AG10803 (cell line): ENCODE data around the gene ZFYVE28.

ENCODE experiments used
- DNase-seq: peaks from one replicate; pipeline ENCODE4 v3.0.0; 2010; ENCODE audit warnings: low read depth
- H3K4me3 ChIP-seq: 2 replicates; pipeline ENCODE4 v1.5.1; 2011; ENCODE audit warnings: mild to moderate bottlenecking, low read length, control low read depth
- CTCF ChIP-seq: conservative IDR thresholded peaks from 2 replicates; pipeline ENCODE4 v1.5.1; 2011; ENCODE audit warnings: mild to moderate bottlenecking, low read length, control low read depth, inconsistent platforms

Gene ZFYVE28

GRCh38 chr4:2418650-2419571 lies 466 bp upstream of the ZFYVE28 start, which contains the start of gene CFAP99:
Gene CFAP99, plus strand, starts transcription at chr4:2418955.
- TF ChIP-seq CTCF, result peak; percentile 8; the same call in 1 of the 2 replicates
- peak; percentile 92 for DNase-seq
- H3K4me3 ChIP-seq, result peak within 1 kb of the TSS; percentile 63

GRCh38 chr4:2417226-2417764 lies 1.1 kb downstream of the ZFYVE28 start:
- no peak for DNase-seq
- peak overlapping the region; percentile 63 for H3K4me3 ChIP-seq
- TF ChIP-seq CTCF, result no peak

- H3K4me3 ChIP-seq, result peak overlapping the region; percentile 63
- TF ChIP-seq CTCF, result no peak
- DNase-seq, result peak; percentile 29
These were observed 1.8 kb downstream of the ZFYVE28 start for GRCh38 chr4:2416564-2417225.

- no peak for DNase-seq
- no peak for TF ChIP-seq CTCF
- H3K4me3 ChIP-seq, result peak overlapping the region; percentile 63
These were observed 2.4 kb downstream of the ZFYVE28 start for GRCh38 chr4:2415881-2416563.

- TF ChIP-seq CTCF, result no peak
- no peak for DNase-seq
- no peak overlapping the region for H3K4me3 ChIP-seq
These were observed 3.2 kb downstream of the ZFYVE28 start for GRCh38 chr4:2415213-2415612.

GRCh38 chr4:2413821-2414610 lies 4.4 kb downstream of the ZFYVE28 start:
- no peak for TF ChIP-seq CTCF
- H3K4me3 ChIP-seq, result peak overlapping the region; percentile 54; the same call in 1 of the 2 replicates
- DNase-seq, result peak; percentile 33
